Heart right ventricle (tissue), 16 donors: ENCODE measurements around the gene OAF. TPM values are rescaled to one million over a fixed set of nuclear protein-coding genes. Genes with fewer than 3 reads are reported as not detected.

ENCODE experiments used
- ATAC-seq, 8 donors: fragments of 200-7000 bp; cut with Tn5 transposase; one replicate each; pipeline ENCODE4 v1.9.1; 2020; ENCODE audit warnings: mild to moderate bottlenecking in 8 of 8, moderate library complexity in 8 of 8, moderate number of reproducible peaks in 1 of 8
- DNase-seq, 2 donors: peaks; one replicate each; pipeline ENCODE4 v3.0.0-alpha.2; 2020
- H3K27ac ChIP-seq, 10 donors: fragments of 200-600 bp; sonication (generic) in 2 of 10; one replicate each; pipeline versions ENCODE4 v1.5.0 to v1.8.0; 2020 to 2022; ENCODE audit warnings: mild to moderate bottlenecking in 3 of 10
- H3K27me3 ChIP-seq, 7 donors: fragments of 200-600 bp; one replicate each; pipeline ENCODE4 v1.8.0; 2021 to 2022; ENCODE audit warnings: mild to moderate bottlenecking in 2 of 7
- H3K36me3 ChIP-seq, 9 donors: fragments of 200-600 bp; sonication (generic) in 1 of 9; one replicate each; pipeline versions ENCODE4 v1.5.0 to v1.8.0; 2020 to 2022; ENCODE audit warnings: mild to moderate bottlenecking in 2 of 9
- H3K4me1 ChIP-seq, 9 donors: fragments of 200-600 bp; sonication (generic) in 1 of 9; one replicate each; pipeline versions ENCODE4 v1.5.0 to v1.8.0; 2020 to 2022; ENCODE audit warnings: mild to moderate bottlenecking in 4 of 9
- H3K4me3 ChIP-seq, 10 donors: fragments of 200-600 bp; sonication (generic) in 2 of 10; one replicate each; pipeline versions ENCODE4 v1.5.0 to v1.8.0; 2020 to 2022; ENCODE audit warnings: mild to moderate bottlenecking in 7 of 10, moderate library complexity in 2 of 10
- H3K9me3 ChIP-seq, 11 donors: fragments of 200-600 bp in 10 of 11; sonication (generic) in 2 of 11; one replicate each; pipeline versions ENCODE4 v1.5.0 to v1.8.0; 2013 to 2022; ENCODE audit warnings: mild to moderate bottlenecking in 2 of 11, control low read depth in 1 of 11, moderate library complexity in 1 of 11
- WGBS, 2 donors: extraction: QIAGEN DNeasy Blood & Tissue Kit; methylation state at CpG; one replicate each; pipeline ENCODE4 v1.1.7; 2013; ENCODE audit warnings: inconsistent platforms in 1 of 2; 5-methylcytosine and 5-hydroxymethylcytosine counted together
- intact Hi-C, 10 donors: fragments of 100-400 bp; cut with DNase I; formaldehyde crosslinking; loops; one replicate each; pipeline versions ENCODE4 v1.11.1 to v1.14.2; 2022
- polyA plus RNA-seq, 2 donors: library from polyadenylated mRNA; stranded (reverse); fragments of 200-250 nt; gene quantifications; one replicate each; pipeline ENCODE4 v1.2.3, GENCODE V29; 2013
- total RNA-seq, 10 donors: library from RNA; stranded (reverse); fragmentation: NEBNext Ultra II Directional in 3 of 10; extraction: Animal tissue kit (Norgen Biotek cat#: 25700) in 3 of 10; gene quantifications; one replicate each; pipeline versions ENCODE4 v1.2.1 to v1.2.4, GENCODE V29; 2021 to 2023
- TF ChIP-seq, protein P1 (sequence below), 9 donors: fragments of 200-600 bp; sonication (generic) in 2 of 9; IDR thresholded peaks; one replicate each; pipeline versions ENCODE4 v1.5.0 to v1.8.0; 2021 to 2022; ENCODE audit warnings: antibody characterized with exemption in 9 of 9, mild to moderate bottlenecking in 5 of 9, moderate library complexity in 1 of 9
- donor health status: Arrhythmogenic right ventricular cardiomyopathy.
- donor health status: ischemic (EF 13 %, LVEDD 7.1; RV severe dilation, severe dysfunction).
- donor health status: healthy with polysubstance abuse.
- donor health status: DM: no; HTN: yes; CAD: no.
- donor health status: DM: no; HTN: no; CAD: no.
- donor health status: ischemic (EF 25% LVEDD 6.9; RV normal size, moderate dysfunction).
- donor health status: ischemic (EF 25% LVEDD 5.7; RV mildly dilated, moderate dysfunction).
- donor health status: healthy.
- donor health status: DM: yes; HTN: yes; CAD: no.
- donor health status: Ischemic cardiomyopathy.
- donor health status: ischemic (EF 35%, LVEDD 5.7; RV mildly dilated, moderate dysfunction).
- donor health status: nonischemic (EF 11% LVEDD 7.7; RV severe dilation, severe dysfunction).
- donor health status: DM: yes; HTN: yes; CAD: no.
- donor health status: PGD.
- donor health status: ischemic (EF 29% LVEDD 5.4; RV normal size, mild dysfunction).
- donor health status: nonischemic (EF 23%, LVEDD 6.1; RV moderate dilation, normal function).

Gene OAF
- total and polyA plus RNA-seq, 12 donors = 8.4 to 41.6 (median 15.3) TPM

GRCh38 chr11:120236169-120237107 is 25.6 kb downstream of the OAF start:
- Histone ChIP-seq H3K27ac (no peak overlapping the region), H3K4me1 (peaks cover 0 to 7% (median 0%) of the 10 kb centered on the region in 9 donors), H3K36me3 (no peaks in the 10 kb centered on the region), H3K4me3 (no peak overlapping the region), H3K27me3 (peaks cover 11 to 56% (median 43%) of the 10 kb centered on the region in 7 donors), H3K9me3 (no peaks in the 10 kb centered on the region)
- intact Hi-C loops = loop anchor here in 2 of 10 donors (2.0 to 5.0 kb wide), 2 partner anchors 62 to 66 kb away; no protein-coding TSS in a partner anchor
- TF ChIP-seq, protein P1, sequence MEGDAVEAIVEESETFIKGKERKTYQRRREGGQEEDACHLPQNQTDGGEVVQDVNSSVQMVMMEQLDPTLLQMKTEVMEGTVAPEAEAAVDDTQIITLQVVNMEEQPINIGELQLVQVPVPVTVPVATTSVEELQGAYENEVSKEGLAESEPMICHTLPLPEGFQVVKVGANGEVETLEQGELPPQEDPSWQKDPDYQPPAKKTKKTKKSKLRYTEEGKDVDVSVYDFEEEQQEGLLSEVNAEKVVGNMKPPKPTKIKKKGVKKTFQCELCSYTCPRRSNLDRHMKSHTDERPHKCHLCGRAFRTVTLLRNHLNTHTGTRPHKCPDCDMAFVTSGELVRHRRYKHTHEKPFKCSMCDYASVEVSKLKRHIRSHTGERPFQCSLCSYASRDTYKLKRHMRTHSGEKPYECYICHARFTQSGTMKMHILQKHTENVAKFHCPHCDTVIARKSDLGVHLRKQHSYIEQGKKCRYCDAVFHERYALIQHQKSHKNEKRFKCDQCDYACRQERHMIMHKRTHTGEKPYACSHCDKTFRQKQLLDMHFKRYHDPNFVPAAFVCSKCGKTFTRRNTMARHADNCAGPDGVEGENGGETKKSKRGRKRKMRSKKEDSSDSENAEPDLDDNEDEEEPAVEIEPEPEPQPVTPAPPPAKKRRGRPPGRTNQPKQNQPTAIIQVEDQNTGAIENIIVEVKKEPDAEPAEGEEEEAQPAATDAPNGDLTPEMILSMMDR (IDR thresholded peaks at IDR 0.05) = no peak
- DNase-seq (no peak), ATAC-seq (no peak)
- WGBS, 2 donors = 54 to 57% methylated on average over 5 of the region's 5 CpGs

DNA sequence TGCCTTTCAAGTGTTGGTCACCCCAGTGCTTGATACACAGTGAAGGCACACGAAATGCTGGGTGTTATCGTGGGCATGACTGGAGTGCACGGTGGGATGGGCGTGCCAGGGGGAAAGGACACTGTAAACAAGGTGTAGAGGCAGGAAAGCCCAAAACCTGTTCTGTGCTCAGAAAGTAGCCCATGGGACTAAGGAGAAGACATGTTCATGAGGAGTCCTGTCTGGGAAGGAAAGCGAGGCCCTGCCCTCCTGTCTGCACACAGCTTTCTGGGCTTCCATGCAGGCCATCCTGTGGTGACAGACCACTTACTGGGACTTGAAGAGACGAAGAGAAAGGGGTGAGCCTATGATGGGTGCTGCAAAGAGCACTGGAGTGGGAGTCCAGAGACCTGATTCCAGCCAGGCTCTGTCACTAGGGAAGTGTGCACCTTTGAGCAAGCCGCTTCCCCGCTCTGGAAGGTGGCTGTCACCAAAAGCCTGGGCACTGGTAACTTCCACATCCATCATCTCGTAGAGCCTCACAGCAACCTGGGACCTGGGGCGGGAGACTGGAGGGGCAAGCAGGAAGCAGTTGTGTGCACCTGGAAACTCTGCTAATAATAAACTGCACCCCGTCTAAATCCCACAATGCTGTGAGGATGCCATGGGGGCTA is 28.3 kb downstream of the OAF start:
- H3K27ac ChIP-seq = no peak overlapping the region
- H3K4me3 ChIP-seq = no peak overlapping the region
- intact Hi-C loops = loop anchor here in 1 of 10 donors (5.0 kb wide), 1 partner anchor 63 kb away; no protein-coding TSS in a partner anchor
- H3K4me1 ChIP-seq = peaks cover 0 to 7% (median 0%) of the 10 kb centered on the region in 9 donors
- H3K27me3 ChIP-seq = peaks cover 11 to 66% (median 60%) of the 10 kb centered on the region in 7 donors
- WGBS, 2 donors = 85 to 87% methylated on average over 11 of the region's 11 CpGs
- ATAC-seq (no peak), DNase-seq (no peak)
- H3K9me3 ChIP-seq = no peaks in the 10 kb centered on the region
- H3K36me3 ChIP-seq = no peaks in the 10 kb centered on the region
- TF ChIP-seq, protein P1 (IDR thresholded peaks at IDR 0.05) = no peak

- ATAC-seq (no peak), DNase-seq (no peak)
- no peak within 1 kb of the TSS for H3K27ac ChIP-seq
- TF ChIP-seq, protein P1 (IDR thresholded peaks at IDR 0.05) = peak in 2 of 9 donors; percentile 13 to 14
- H3K4me3 ChIP-seq = no peak within 1 kb of the TSS
- intact Hi-C loops = loop anchor here in 1 of 10 donors (5.0 kb wide), 1 partner anchor 62 kb away; no protein-coding TSS in a partner anchor
- H3K36me3 ChIP-seq = no peaks in the 10 kb centered on the region
- peaks cover 0 to 7% (median 0%) of the 10 kb centered on the region in 9 donors for H3K4me1 ChIP-seq
- peaks cover 11 to 65% (median 59%) of the 10 kb centered on the region in 7 donors for H3K27me3 ChIP-seq
- no peaks in the 10 kb centered on the region for H3K9me3 ChIP-seq
- WGBS, 2 donors = 7 to 8% methylated on average over 60 to 66 of the region's 66 CpGs
These were observed 29.1 kb downstream of the OAF start, which contains the start of gene POU2F3 for GRCh38 chr11:120239713-120240640. Gene POU2F3 (plus strand): TSS chr11:120240140. CDS start chr11:120240344, 204 bp downstream.
